Inflammatory macrophage (primary cell): ENCODE results near the gene GJA4.
"Not testable (repeated sequence)": the region's sequence is repeated elsewhere in the genome, so short reads cannot be mapped to it uniquely, and the experiment has no call there.

Experiments
- DNase-seq, 2 donors: peaks; one replicate each; pipeline ENCODE4 v3.0.0-alpha.2; 2020 to 2022

The GJA4 gene

GRCh38 chr1:34792424-34792823, 375 bp upstream of the GJA4 start:
- DNase-seq = no peak

- DNase-seq = no peak
Observed at GRCh38 chr1:34794001-34794789, 1.4 kb downstream of the GJA4 start.

- no peak for DNase-seq
Observed at GRCh38 chr1:34794790-34795180, 2.0 kb downstream of the GJA4 start.

- DNase-seq = no peak
Observed at GRCh38 chr1:34795916-34796315, 3.1 kb downstream of the GJA4 start.

- DNase-seq = no peak
Observed at GRCh38 chr1:34796990-34797389, 4.2 kb downstream of the GJA4 start.

GRCh38 chr1:34800214-34800613, 7.4 kb downstream of the GJA4 start:
- no peak for DNase-seq

GRCh38 chr1:34803770-34804169, 11.0 kb downstream of the GJA4 start:
- DNase-seq = no peak

- DNase-seq = no peak
Observed at GRCh38 chr1:34806396-34806795, 13.6 kb downstream of the GJA4 start.

GRCh38 chr1:34808051-34808810, 15.4 kb downstream of the GJA4 start:
- no peak for DNase-seq

- DNase-seq = not testable (repeated sequence)
Observed at GRCh38 chr1:34810781-34811180, 18.0 kb downstream of the GJA4 start.

GRCh38 chr1:34816332-34816731, 23.5 kb downstream of the GJA4 start:
- no peak for DNase-seq

- DNase-seq = no peak
Observed at GRCh38 chr1:34816778-34817177, 24.0 kb downstream of the GJA4 start.

GRCh38 chr1:34818862-34819261, 26.1 kb downstream of the GJA4 start:
- not testable (repeated sequence) for DNase-seq

GRCh38 chr1:34822202-34822601, 29.4 kb downstream of the GJA4 start:
- DNase-seq = peak in 1 of 2 donors; percentile 20

- no peak for DNase-seq
Observed at GRCh38 chr1:34824817-34825454, 32.1 kb downstream of the GJA4 start.

GRCh38 chr1:34825455-34826091, 32.8 kb downstream of the GJA4 start:
- DNase-seq = no peak

GRCh38 chr1:34827341-34827941, 34.6 kb downstream of the GJA4 start:
- no peak for DNase-seq

- DNase-seq = no peak
Observed at GRCh38 chr1:34828611-34829010, 35.8 kb downstream of the GJA4 start.

- no peak for DNase-seq
Observed at GRCh38 chr1:34829250-34829649, 36.5 kb downstream of the GJA4 start.

GRCh38 chr1:34831721-34832246, 39.0 kb downstream of the GJA4 start:
- DNase-seq = no peak

GRCh38 chr1:34833711-34834110, 40.9 kb downstream of the GJA4 start:
- DNase-seq = no peak
